Liver (tissue), 9 donors: Measurements from ENCODE around the gene TENT4B. TPM values are rescaled to one million over a fixed set of nuclear protein-coding genes. Genes with fewer than 3 reads are reported as not detected.

Experiments used
- DNase-seq: peaks from one replicate; pipeline ENCODE4 v3.0.0-alpha.2; 2017; ENCODE audit warnings: low spot score
- H3K27ac ChIP-seq, 2 donors: one replicate each; pipeline ENCODE4 v1.7.0; 2013; ENCODE audit warnings: inconsistent platforms in 2 of 2, low read length in 2 of 2, control low read depth in 1 of 2, low read depth in 1 of 2, mild to moderate bottlenecking in 1 of 2
- H3K27me3 ChIP-seq, 4 donors: one replicate each; pipeline versions ENCODE4 v1.6.1 to v1.7.0; 2013; ENCODE audit warnings: low read length in 3 of 4, inconsistent platforms in 1 of 4, mild to moderate bottlenecking in 1 of 4, moderate library complexity in 1 of 4; ENCODE audit not compliant: control insufficient read depth in 4 of 4, insufficient read depth in 4 of 4
- H3K36me3 ChIP-seq, 4 donors: one replicate each; pipeline versions ENCODE4 v1.6.1 to v1.7.0; 2013; ENCODE audit warnings: low read length in 3 of 4, mild to moderate bottlenecking in 3 of 4, low read depth in 1 of 4, moderate library complexity in 1 of 4; ENCODE audit not compliant: control insufficient read depth in 4 of 4, insufficient read depth in 3 of 4
- H3K4me1 ChIP-seq, 4 donors: one replicate each; pipeline versions ENCODE4 v1.6.1 to v1.7.0; 2013; ENCODE audit warnings: low read length in 3 of 4, mild to moderate bottlenecking in 3 of 4, moderate library complexity in 1 of 4; ENCODE audit not compliant: control insufficient read depth in 4 of 4, insufficient read depth in 4 of 4
- H3K4me3 ChIP-seq, 3 donors: one replicate each; pipeline versions ENCODE4 v1.6.1 to v1.7.0; 2013; ENCODE audit warnings: low read length in 3 of 3, control low read depth in 1 of 3, low read depth in 1 of 3, mild to moderate bottlenecking in 1 of 3
- H3K9ac ChIP-seq, 2 donors: one replicate each; pipeline ENCODE4 v1.7.0; 2013; ENCODE audit warnings: low read length in 2 of 2, mild to moderate bottlenecking in 2 of 2, moderate library complexity in 2 of 2, control low read depth in 1 of 2, low read depth in 1 of 2
- H3K9me3 ChIP-seq, 4 donors: one replicate each; pipeline versions ENCODE4 v1.6.1 to v1.7.0; 2013; ENCODE audit warnings: low read length in 3 of 4; ENCODE audit not compliant: control insufficient read depth in 4 of 4
- ATF3 ChIP-seq: IDR thresholded peaks from 2 replicates; pipeline ENCODE4 v1.6.1; 2016; ENCODE audit warnings: antibody characterized with exemption
- CTCF ChIP-seq: fragments of 150-350 bp; IDR thresholded peaks from 2 replicates; pipeline ENCODE4 v1.5.1; 2017; ENCODE audit warnings: improper control_type of control experiment, low read depth, low read length; ENCODE audit not compliant: missing input control
- EGR1 ChIP-seq, 2 donors: IDR thresholded peaks; 2 replicates each; pipeline ENCODE4 v1.6.1; 2016 to 2018; ENCODE audit warnings: antibody characterized with exemption in 2 of 2, low read depth in 2 of 2
- FOXA1 ChIP-seq: IDR thresholded peaks from 2 replicates; pipeline ENCODE4 v1.6.1; 2016; ENCODE audit warnings: antibody characterized with exemption
- FOXA2 ChIP-seq: IDR thresholded peaks from 2 replicates; pipeline ENCODE4 v1.6.1; 2016; ENCODE audit warnings: antibody characterized with exemption
- GABPA ChIP-seq, 2 donors: IDR thresholded peaks in 1 of 2; conservative IDR thresholded peaks in 1 of 2; 2 replicates each; pipeline ENCODE4 v1.6.1; 2016; ENCODE audit warnings: antibody characterized with exemption in 2 of 2, mild to moderate bottlenecking in 1 of 2, moderate library complexity in 1 of 2
- HNF4A ChIP-seq, 2 donors: conservative IDR thresholded peaks; 2 replicates each; pipeline ENCODE4 v1.6.1; 2016; ENCODE audit warnings: antibody characterized with exemption in 2 of 2, mild to moderate bottlenecking in 2 of 2
- HNF4G ChIP-seq: IDR thresholded peaks from 2 replicates; pipeline ENCODE4 v1.6.1; 2016; ENCODE audit warnings: antibody characterized with exemption
- JUND ChIP-seq, 2 donors: IDR thresholded peaks; 2 replicates each; pipeline ENCODE4 v1.6.1; 2016; ENCODE audit warnings: antibody characterized with exemption in 2 of 2
- MAX ChIP-seq: IDR thresholded peaks from 2 replicates; pipeline ENCODE4 v1.6.1; 2016; ENCODE audit warnings: antibody characterized with exemption
- NR2F2 ChIP-seq: IDR thresholded peaks from 2 replicates; pipeline ENCODE4 v1.6.1; 2016; ENCODE audit warnings: antibody characterized with exemption
- RAD21 ChIP-seq, 2 donors: IDR thresholded peaks; 2 replicates each; pipeline ENCODE4 v1.6.1; 2016; ENCODE audit warnings: antibody characterized with exemption in 2 of 2, mild to moderate bottlenecking in 2 of 2
- REST ChIP-seq: IDR thresholded peaks from 2 replicates; pipeline ENCODE4 v1.6.1; 2016; ENCODE audit warnings: antibody characterized with exemption, mild to moderate bottlenecking
- RXRA ChIP-seq, 2 donors: IDR thresholded peaks; 2 replicates each; pipeline ENCODE4 v1.6.1; 2017 to 2018; ENCODE audit warnings: antibody characterized with exemption in 2 of 2, mild to moderate bottlenecking in 1 of 2
- SP1 ChIP-seq: IDR thresholded peaks from 2 replicates; pipeline ENCODE4 v1.6.1; 2018; ENCODE audit warnings: antibody characterized with exemption, mild to moderate bottlenecking
- TAF1 ChIP-seq: conservative IDR thresholded peaks from 2 replicates; pipeline ENCODE4 v1.6.1; 2016; ENCODE audit warnings: antibody characterized with exemption, mild to moderate bottlenecking
- YY1 ChIP-seq: IDR thresholded peaks from 2 replicates; pipeline ENCODE4 v1.6.1; 2016; ENCODE audit warnings: antibody characterized with exemption, mild to moderate bottlenecking
- ZBTB33 ChIP-seq: IDR thresholded peaks from 2 replicates; pipeline ENCODE4 v1.6.1; 2016; ENCODE audit warnings: antibody characterized with exemption
- WGBS: extraction: QIAGEN DNeasy Blood & Tissue Kit; methylation state at CpG from one replicate; pipeline ENCODE4 v1.1.7; 2013; 5-methylcytosine and 5-hydroxymethylcytosine counted together
- polyA plus RNA-seq, 2 donors: library from polyadenylated mRNA; stranded (reverse) in 1 of 2; unstranded in 1 of 2; fragments of 200-250 nt in 1 of 2; fragments of >200 nt in 1 of 2; fragmentation: Nextera tagmentation in 1 of 2; extraction: Ambion mirVana in 1 of 2; gene quantifications; one replicate each; pipeline versions ENCODE4 v1.2.1 to v1.2.3, GENCODE V29; 2013 to 2015
- total RNA-seq, 2 donors: library from RNA; depleted of rRNA; stranded (reverse); fragments of >200 nt; gene quantifications; one replicate each; pipeline ENCODE4 v1.2.3, GENCODE V29; 2014
- donor health status: healthy.
- donor health status: healthy.
- donor health status: healthy.
- donor health status: healthy.
- donor health status: healthy.

TENT4B gene
- total and polyA plus RNA-seq, 4 donors = 4.2 to 10.8 (median 7.9) TPM

- H3K9ac ChIP-seq = no peak overlapping the region
- WGBS = 94% methylated on average over 8 of the region's 8 CpGs
Measured at GRCh38 chr16:50114357-50115129, 38.6 kb upstream of the TENT4B start.

More at GRCh38 chr16:50114357-50115129, 38.6 kb upstream of the TENT4B start:
- TF ChIP-seq CTCF (no peak), JUND (IDR thresholded peaks at IDR 0.05) (no peak), YY1 (no peak), ZBTB33 (no peak), NR2F2 (no peak), HNF4A (conservative IDR thresholded peaks at IDR 0.05) (no peak), SP1 (no peak), HNF4G (no peak), RAD21 (IDR thresholded peaks at IDR 0.05) (no peak), TAF1 (no peak), FOXA2 (no peak), REST (no peak), ATF3 (no peak), EGR1 (IDR thresholded peaks at IDR 0.05; ENCODE audit: low read depth in 2 of 2) (no peak), RXRA (IDR thresholded peaks at IDR 0.05) (no peak), GABPA (IDR thresholded peaks at IDR 0.05 in 1 of 2, conservative IDR thresholded peaks at IDR 0.05 in 1 of 2) (no peak), MAX (no peak), FOXA1 (no peak)
- H3K4me1 ChIP-seq = no peaks in the 10 kb centered on the region
- H3K27me3 ChIP-seq = no peaks in the 10 kb centered on the region
- no peak for DNase-seq
- H3K36me3 ChIP-seq = no peaks in the 10 kb centered on the region
- H3K9me3 ChIP-seq = no peaks in the 10 kb centered on the region
- no peak overlapping the region for H3K27ac ChIP-seq
- no peak overlapping the region for H3K4me3 ChIP-seq
